ENCODE data around the gene BHLHE23.

- TF ChIP-seq GATA2 (IDR thresholded peaks at IDR 0.05; ENCODE audit: low read depth, low read length) (no peak), GATA3 (IDR thresholded peaks at IDR 0.05; ENCODE audit: low read depth, low read length) (no peak)
These were observed 11.3 kb downstream of the BHLHE23 start for GRCh38 chr20:62995481-62995880.
